SJSA1 (cell line): Measurements from ENCODE around the gene INTS1. TPM values are rescaled to one million over a fixed set of nuclear protein-coding genes. Genes with fewer than 3 reads are reported as not detected.

Experiments used
- DNase-seq, 2 experiments: peaks; one replicate each; pipeline ENCODE4 v3.0.0-alpha.2; 2015 to 2020; ENCODE audit warnings: low spot score in 2 of 2, low read depth in 1 of 2
- H3K27ac ChIP-seq: fragments of 250-450 bp; sonication (Bioruptor Pico); 2 replicates; pipeline ENCODE4 v1.5.1; 2020; ENCODE audit warnings: mild to moderate bottlenecking, moderate library complexity
- H3K27me3 ChIP-seq: fragments of 250-450 bp; sonication (Bioruptor Pico); replicated peaks from 2 replicates; pipeline ENCODE4 v1.5.1; 2020; ENCODE audit warnings: mild to moderate bottlenecking, moderate library complexity
- H3K36me3 ChIP-seq: fragments of 250-450 bp; sonication (Bioruptor Pico); 2 replicates; pipeline ENCODE4 v1.5.1; 2020; ENCODE audit warnings: mild to moderate bottlenecking
- H3K4me1 ChIP-seq: fragments of 250-450 bp; sonication (Bioruptor Pico); replicated peaks from 2 replicates; pipeline ENCODE4 v1.6.1; 2021; ENCODE audit warnings: mild to moderate bottlenecking
- H3K4me3 ChIP-seq: fragments of 250-450 bp; sonication (Bioruptor Pico); 2 replicates; pipeline ENCODE4 v1.5.1; 2020; ENCODE audit warnings: mild to moderate bottlenecking
- H3K9me3 ChIP-seq: fragments of 250-450 bp; sonication (Bioruptor Pico); replicated peaks from 2 replicates; pipeline ENCODE4 v1.5.1; 2020; ENCODE audit warnings: mild to moderate bottlenecking
- total RNA-seq: library from RNA; depleted of rRNA; stranded (reverse); fragments of >200 nt; shearing (Covaris generic); gene quantifications from 2 replicates; pipeline ENCODE4 v1.2.3, GENCODE V29; 2014; rRNA removed

Gene INTS1, protein sequence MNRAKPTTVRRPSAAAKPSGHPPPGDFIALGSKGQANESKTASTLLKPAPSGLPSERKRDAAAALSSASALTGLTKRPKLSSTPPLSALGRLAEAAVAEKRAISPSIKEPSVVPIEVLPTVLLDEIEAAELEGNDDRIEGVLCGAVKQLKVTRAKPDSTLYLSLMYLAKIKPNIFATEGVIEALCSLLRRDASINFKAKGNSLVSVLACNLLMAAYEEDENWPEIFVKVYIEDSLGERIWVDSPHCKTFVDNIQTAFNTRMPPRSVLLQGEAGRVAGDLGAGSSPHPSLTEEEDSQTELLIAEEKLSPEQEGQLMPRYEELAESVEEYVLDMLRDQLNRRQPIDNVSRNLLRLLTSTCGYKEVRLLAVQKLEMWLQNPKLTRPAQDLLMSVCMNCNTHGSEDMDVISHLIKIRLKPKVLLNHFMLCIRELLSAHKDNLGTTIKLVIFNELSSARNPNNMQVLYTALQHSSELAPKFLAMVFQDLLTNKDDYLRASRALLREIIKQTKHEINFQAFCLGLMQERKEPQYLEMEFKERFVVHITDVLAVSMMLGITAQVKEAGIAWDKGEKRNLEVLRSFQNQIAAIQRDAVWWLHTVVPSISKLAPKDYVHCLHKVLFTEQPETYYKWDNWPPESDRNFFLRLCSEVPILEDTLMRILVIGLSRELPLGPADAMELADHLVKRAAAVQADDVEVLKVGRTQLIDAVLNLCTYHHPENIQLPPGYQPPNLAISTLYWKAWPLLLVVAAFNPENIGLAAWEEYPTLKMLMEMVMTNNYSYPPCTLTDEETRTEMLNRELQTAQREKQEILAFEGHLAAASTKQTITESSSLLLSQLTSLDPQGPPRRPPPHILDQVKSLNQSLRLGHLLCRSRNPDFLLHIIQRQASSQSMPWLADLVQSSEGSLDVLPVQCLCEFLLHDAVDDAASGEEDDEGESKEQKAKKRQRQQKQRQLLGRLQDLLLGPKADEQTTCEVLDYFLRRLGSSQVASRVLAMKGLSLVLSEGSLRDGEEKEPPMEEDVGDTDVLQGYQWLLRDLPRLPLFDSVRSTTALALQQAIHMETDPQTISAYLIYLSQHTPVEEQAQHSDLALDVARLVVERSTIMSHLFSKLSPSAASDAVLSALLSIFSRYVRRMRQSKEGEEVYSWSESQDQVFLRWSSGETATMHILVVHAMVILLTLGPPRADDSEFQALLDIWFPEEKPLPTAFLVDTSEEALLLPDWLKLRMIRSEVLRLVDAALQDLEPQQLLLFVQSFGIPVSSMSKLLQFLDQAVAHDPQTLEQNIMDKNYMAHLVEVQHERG (N-terminal part only)
- 34.9 and 36.8 TPM in 2 replicates for total RNA-seq

DNA sequence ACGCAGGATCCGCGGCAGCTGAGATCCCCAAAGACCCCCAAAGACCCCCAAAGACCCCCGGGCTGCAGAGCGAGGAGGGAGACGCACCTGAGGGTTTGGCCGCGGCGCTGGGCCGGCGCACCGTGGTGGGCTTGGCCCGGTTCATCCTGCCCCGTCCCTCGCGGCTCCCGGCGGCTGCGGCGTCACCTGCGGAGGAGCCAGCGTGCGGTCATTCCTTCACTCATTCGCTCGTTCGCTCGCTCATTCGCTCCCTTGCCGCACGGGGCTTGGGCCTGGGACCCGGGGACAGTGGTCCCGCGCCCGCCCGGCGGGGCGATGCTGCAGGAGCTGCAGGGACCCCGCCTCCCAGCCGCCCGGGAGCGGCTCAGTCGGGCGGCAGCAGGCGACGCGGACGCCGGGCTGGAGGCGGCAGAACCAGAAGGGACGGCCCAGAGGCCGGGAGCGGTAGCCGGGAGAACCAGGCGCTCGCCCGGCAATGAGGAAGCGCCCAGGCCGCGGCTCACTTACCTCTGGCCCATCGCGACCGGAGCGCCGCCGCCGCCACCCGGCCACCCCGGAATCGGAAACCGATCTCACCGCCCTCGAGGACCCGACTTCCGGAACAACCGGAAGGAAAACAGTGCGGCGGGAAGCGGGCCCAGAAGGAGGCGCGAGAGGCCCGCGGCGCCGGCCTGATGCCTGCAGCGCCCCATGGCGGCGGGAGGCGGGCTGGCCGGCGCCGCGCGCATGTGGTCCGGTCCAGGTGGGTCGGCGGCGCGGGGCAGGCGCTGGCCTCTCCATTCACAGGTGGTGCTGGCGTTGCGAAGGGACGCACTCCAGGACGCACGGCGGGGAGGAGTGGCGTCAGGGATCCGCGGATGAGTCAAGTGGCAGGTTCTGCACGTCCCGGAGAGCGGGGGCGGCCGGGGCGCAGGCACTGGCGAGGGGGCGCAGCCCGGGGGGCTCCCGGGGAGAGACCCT lies at the start of gene INTS1:
Gene INTS1, minus strand, starts transcription at position 574 of the 960 bp plus-strand sequence. Its CDS starts 429 bp downstream, at position 145.
- Histone ChIP-seq H3K4me1 (peaks cover 10% of the 10 kb centered on the region), H3K27me3 (no peaks in the 10 kb centered on the region), H3K4me3 (peak within 1 kb of the TSS; percentile 97), H3K27ac (peak within 1 kb of the TSS; percentile 50), H3K36me3 (peaks cover 49% of the 10 kb centered on the region), H3K9me3 (0 out of 2 replicates have a peak, but pooled peaks cover 2% of the 10 kb centered on the region)
- DNase-seq: peak; percentile 87 to 91

DNA sequence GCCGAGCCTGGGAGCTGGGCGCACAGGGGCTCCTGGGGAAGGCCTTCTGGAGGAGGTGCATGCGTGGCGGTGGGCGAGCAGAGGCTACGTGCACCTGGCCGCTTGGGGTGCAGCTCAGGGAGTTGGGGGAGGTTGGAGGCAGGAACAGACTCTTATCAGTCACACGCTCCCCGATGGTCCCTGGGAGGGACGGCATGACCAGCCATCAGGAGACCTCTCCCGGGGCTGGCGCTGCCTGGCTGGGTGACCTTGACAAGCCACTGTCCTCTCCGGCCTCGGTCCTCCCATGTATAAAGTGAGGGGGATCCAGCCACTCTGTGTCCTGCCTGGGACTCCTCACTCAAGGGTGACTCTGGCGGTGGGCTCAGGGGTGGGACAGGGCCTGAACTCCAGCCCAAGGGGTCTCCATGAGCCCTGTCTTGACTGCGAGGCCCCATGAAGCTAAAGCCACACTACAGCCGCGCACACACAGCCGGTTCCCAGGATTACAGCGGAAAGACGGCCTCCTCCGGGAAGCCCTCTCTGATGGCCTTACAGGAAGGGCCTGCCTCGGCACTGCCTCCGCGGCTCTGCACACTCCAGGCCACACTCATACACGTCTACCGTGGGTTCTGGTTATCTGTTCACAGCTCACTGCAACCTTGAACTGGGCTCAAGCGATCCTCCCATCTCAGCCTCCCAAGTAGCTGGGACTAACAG lies 49.5 kb upstream of the INTS1 start:
- Histone ChIP-seq H3K27ac (no peak overlapping the region), H3K4me3 (no peak overlapping the region), H3K27me3 (no peaks in the 10 kb centered on the region), H3K9me3 (no peaks in the 10 kb centered on the region), H3K36me3 (0 out of 2 replicates have a peak, but pooled peaks cover 2% of the 10 kb centered on the region), H3K4me1 (peaks cover 24% of the 10 kb centered on the region)
- DNase-seq: no peak

DNA sequence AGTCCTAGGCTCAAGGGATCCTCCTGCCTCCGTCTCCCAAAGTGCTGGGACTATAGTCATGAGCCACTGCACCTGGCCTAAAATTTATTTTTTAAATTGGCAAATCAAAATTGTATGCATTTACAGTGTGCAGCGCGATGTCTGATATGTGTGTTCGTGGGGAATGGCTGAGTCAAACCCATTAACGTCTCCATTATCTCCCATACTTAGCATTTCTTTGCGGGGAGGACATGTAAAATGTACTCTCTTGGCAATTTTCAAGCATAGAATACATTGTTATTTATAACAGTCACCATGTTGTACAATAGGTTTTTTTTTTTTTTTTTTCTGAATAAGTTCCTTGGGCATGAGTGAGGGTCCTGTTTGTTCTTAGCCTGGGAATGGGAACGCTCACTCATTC lies 48.0 kb upstream of the INTS1 start:
- Histone ChIP-seq H3K9me3 (no peaks in the 10 kb centered on the region), H3K27me3 (no peaks in the 10 kb centered on the region), H3K36me3 (0 out of 2 replicates have a peak, but pooled peaks cover 6% of the 10 kb centered on the region), H3K4me1 (peaks cover 24% of the 10 kb centered on the region), H3K4me3 (no peak overlapping the region), H3K27ac (no peak overlapping the region)
- no peak for DNase-seq

DNA sequence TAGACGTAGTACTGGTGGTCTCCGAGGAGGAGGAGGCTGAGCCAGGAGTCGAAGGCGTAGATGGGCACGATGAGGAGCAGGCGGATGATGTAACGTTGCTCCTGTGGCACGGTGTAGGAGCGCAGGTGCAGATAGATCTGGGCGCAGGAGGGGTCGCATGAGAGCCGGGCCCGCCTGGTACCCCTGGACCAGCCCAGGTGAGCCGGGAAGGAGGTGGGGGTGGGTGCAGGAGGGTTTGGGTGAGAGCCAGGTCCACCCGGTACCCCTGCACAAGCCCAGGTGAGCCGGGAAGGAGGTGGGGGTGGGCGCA lies 46.6 kb upstream of the INTS1 start:
- H3K9me3 ChIP-seq: no peaks in the 10 kb centered on the region
- no peaks in the 10 kb centered on the region for H3K27me3 ChIP-seq
- H3K27ac ChIP-seq: no peak overlapping the region
- peaks cover 10% of the 10 kb centered on the region; the same call in 1 of the 2 replicates for H3K36me3 ChIP-seq
- no peak for DNase-seq
- H3K4me1 ChIP-seq: peaks cover 15% of the 10 kb centered on the region
- H3K4me3 ChIP-seq: no peak overlapping the region

DNA sequence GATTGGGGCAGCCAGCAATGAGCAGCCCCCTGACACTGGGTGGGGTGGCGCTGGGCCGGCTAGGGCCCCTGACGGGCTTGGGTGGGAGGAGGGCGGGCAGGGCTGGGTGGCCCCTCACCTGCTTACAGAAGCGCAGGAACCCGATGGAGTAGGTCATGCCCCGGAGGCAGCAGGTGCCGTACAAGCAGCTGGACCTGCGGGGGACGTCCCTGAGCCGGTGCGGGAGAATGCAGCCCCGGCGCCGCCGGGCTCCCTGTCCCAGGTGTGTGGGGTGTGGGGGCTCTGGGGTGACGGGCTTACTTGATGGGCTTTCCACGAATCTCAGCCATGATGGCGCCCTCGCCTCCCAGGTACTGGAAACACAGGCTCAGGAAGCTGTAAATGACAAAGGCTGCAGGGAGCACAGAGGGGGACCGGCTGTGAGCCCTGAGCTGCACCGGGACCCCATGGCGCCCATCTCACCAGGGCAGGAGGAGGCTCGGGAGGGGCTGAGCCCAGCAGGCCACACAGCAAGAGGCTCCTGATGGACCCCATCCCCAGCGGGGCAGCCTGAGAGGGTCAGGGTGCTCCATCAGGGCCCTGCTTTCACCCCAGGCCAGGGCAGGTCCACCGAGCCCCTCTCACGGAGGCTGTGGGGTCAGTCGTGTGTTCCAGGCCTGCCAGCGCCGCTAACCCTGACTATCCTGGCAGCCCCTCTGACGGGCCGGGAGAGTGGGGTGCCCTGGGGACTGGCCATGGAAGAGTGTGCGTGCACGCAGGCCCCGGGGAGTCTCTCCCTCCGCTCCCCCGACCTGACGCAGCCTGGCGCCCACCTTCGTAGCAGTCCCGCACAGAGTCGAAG lies 46.0 kb upstream of the INTS1 start:
- Histone ChIP-seq H3K4me3 (no peak overlapping the region), H3K36me3 (peaks cover 12% of the 10 kb centered on the region), H3K27me3 (no peaks in the 10 kb centered on the region), H3K9me3 (no peaks in the 10 kb centered on the region), H3K27ac (no peak overlapping the region), H3K4me1 (peaks cover 9% of the 10 kb centered on the region)
- DNase-seq: no peak

DNA sequence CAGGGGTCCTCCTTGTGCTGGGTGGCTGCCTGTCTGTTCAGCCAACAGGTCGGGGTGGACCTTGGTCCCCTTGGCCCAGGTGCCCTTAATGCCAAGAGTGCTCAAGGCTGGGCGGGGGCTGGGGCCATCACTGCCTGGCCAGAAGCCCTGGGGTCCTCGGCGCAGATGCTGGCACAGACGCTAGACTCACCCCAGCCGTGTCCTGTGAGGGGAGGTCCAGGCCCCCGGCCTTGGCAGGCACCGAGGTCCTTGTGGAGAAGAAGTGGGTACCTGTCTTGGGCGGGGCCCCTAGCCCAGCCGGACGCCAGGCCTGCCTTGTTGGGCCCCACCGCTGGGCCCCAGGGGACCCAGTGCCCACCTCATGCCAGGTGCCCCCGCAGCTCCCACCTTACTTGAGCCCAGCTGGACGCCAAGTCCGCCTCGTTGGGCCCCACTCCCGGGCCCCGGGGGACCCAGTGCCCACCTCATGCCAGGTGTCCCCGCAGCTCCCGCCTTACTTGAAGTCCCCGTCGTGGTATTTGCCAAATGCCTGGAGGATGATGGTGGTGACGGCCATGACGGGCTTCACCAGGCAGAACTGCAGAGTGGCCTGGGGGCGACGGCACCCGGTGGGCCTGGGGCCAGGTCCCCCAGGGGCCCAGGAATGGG lies 45.3 kb upstream of the INTS1 start:
- no peak overlapping the region for H3K4me3 ChIP-seq
- no peak for DNase-seq
- H3K4me1 ChIP-seq: peaks cover 2% of the 10 kb centered on the region
- no peak overlapping the region for H3K27ac ChIP-seq
- no peaks in the 10 kb centered on the region for H3K9me3 ChIP-seq
- peaks cover 20% of the 10 kb centered on the region for H3K36me3 ChIP-seq
- H3K27me3 ChIP-seq: no peaks in the 10 kb centered on the region

DNA sequence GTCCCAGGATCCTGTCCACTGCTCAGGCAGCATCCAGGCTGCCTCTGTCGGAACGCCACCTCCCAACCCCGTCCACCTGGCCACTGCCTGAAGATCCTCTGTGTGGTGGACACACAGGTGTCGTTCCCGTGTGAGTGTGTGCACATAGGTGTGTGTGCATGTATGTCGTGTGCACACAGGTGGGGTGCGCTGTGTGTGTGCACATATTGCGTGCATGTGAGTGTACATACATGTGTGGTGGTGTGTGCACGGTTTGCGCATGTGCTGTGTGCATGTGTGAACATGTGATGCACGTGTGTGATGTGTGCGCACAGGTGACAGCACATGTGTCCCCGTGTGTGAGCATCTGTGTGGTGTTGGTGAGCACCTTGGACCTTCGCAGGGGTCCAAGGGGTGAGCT lies 44.8 kb upstream of the INTS1 start:
- Histone ChIP-seq H3K9me3 (no peaks in the 10 kb centered on the region), H3K27ac (no peak overlapping the region), H3K36me3 (peaks cover 25% of the 10 kb centered on the region), H3K4me1 (no peaks in the 10 kb centered on the region; the same call in 1 of the 2 replicates), H3K4me3 (no peak overlapping the region), H3K27me3 (no peaks in the 10 kb centered on the region)
- no peak for DNase-seq

DNA sequence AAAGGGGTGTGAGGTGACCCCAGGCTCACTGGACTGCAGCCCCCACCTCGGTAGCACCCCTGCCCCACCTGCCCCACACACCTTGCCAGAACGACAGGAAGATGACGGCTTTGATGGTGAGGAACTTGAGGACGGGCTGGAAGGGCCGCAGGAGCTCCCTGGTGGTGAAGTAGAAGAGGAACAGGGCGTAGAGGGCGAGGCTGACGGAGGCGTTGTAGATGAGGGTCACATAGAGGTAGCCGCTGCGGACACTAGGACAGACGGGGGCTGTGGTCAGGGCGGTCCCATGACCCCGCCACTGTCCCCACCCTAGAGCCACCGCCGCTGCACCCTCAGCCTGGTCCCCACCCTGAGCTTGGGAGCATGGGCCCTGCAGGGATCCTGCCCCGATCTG lies 44.2 kb upstream of the INTS1 start:
- no peaks in the 10 kb centered on the region for H3K9me3 ChIP-seq
- no peaks in the 10 kb centered on the region for H3K4me1 ChIP-seq
- H3K36me3 ChIP-seq: peaks cover 30% of the 10 kb centered on the region
- no peak overlapping the region for H3K4me3 ChIP-seq
- H3K27me3 ChIP-seq: no peaks in the 10 kb centered on the region
- H3K27ac ChIP-seq: no peak overlapping the region
- no peak for DNase-seq

DNA sequence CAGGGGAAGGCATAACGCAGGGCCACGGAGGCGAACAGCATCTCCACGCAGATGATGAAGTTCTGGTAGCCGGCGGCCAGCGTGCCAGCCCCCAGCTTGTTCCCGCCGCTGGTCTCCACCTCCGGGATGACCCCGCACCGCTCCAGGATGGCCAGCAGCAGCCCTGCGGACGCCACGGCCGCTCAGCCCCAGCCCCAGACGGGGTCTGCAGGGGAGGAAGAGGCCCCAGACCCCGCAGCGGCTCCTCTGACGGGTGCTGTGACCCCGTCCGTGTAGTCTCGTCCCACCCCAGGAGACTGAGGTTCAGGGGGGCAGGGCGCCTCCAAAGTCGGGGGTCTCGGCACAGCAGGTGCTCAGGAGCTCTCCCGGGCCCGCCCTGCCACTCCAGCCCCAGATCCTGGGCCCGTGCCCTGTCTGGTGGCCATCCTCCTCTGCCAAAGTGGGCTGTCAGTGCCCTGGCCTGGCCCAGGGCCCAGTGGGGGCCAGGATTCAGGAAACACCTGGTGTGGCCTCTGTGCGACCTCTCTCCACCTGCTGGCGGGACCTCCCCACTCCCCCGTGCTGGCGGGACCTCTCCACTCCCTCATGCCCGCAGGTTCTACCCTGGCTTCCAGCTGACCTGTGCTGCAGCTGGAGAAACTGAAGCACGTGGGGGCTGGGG lies 43.7 kb upstream of the INTS1 start:
- no peak overlapping the region for H3K27ac ChIP-seq
- no peaks in the 10 kb centered on the region for H3K9me3 ChIP-seq
- DNase-seq: no peak
- H3K27me3 ChIP-seq: no peaks in the 10 kb centered on the region
- H3K4me1 ChIP-seq: no peaks in the 10 kb centered on the region
- no peak overlapping the region for H3K4me3 ChIP-seq
- peaks cover 36% of the 10 kb centered on the region for H3K36me3 ChIP-seq

DNA sequence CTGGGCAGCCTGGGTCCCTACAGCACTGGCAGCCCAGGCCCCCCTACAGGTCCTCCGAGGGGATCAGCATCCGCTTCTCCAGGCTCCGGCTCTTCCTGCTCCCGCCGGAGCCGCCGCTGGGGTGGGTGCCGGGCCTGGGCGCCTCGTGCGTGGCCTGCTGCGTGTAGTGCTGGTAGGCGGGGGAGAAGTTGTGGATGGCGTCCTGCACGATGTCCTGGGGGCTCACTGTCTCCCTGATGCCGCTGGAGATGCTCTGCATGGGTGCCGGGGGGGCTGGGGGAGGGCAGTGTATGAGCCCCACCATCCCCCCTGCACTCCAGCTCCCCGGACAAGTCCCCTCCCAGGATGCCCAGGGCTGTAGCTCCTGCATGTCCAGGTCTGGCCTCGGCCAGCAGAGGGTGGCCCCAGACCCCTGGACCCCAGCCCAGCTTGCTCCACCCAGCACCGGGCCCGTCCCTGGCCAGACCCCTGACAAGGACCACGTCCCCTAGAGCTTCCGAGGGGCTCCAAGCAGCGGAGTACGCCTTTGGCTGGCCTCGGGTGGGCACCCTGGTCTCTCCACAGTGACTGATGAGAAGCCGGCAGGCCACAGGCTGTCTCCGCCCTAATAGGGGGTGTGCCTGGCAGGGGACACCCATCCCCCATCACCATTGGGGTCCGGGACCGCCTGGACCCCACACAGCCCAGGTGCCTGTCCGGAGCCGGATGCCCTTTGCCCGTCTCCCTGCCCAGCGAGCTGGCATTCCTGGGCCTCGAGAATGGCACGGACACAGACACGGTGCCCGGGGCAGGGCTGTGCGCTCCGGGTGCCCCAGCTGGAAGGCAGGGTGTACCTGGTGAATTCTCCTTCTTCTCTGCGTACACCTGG lies 43.0 kb upstream of the INTS1 start:
- Histone ChIP-seq H3K36me3 (peaks cover 43% of the 10 kb centered on the region), H3K27me3 (no peaks in the 10 kb centered on the region), H3K27ac (no peak overlapping the region), H3K4me1 (no peaks in the 10 kb centered on the region), H3K4me3 (no peak overlapping the region), H3K9me3 (no peaks in the 10 kb centered on the region)
- DNase-seq: no peak
